GM19455 (cell line): ENCODE measurements around the gene CDKN2B-AS1.

Experiments used
- ATAC-seq: cut with Tn5 transposase; IDR thresholded peaks from one replicate; pipeline ENCODE4 v1.9.1; 2021; ENCODE audit not compliant: unreplicated experiment

CDKN2B-AS1 gene

DNA sequence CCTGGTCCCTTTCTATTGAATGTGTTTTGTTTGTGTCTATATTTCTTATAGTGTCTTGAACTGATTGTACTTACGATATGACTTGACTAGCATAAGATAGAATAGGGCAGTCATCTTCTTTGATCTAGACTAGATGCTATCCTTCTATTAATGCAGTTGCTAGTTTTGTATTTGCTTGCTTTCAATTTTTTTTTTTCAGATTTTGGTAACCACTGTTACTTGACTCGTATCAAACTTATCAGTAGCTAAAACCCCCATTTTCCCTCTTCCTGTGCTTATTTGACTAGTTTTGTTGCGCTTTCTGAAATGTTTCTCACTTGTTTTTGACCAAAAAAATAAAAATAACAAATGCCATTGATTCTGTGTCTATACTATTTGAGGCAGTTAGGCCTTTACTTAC, 83.5 kb downstream of the CDKN2B-AS1 start:
- ATAC-seq = no peak

DNA sequence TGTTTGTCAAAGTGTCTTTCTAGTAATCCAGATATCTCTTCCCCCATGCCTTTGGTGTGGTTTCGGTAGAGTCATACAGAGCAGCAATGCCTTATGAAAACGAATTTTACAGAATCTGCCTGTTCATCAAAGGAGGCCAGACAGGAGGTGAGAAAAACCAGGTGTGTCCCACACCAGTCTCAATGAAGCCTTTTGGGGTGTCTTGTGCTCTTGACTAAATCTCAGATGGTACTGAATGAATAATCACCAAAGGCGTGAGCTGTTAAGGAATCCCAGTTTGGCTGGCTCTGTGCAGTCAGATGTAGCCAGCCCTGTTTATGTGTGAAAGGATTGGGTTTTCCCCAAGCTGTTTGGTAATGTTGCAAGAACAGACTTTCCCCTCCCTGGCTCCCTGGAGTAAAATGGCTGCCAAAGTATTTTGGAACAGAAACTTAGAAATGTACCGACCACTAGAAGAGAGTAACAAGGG, 85.3 kb downstream of the CDKN2B-AS1 start:
- ATAC-seq = peak; percentile 76

DNA sequence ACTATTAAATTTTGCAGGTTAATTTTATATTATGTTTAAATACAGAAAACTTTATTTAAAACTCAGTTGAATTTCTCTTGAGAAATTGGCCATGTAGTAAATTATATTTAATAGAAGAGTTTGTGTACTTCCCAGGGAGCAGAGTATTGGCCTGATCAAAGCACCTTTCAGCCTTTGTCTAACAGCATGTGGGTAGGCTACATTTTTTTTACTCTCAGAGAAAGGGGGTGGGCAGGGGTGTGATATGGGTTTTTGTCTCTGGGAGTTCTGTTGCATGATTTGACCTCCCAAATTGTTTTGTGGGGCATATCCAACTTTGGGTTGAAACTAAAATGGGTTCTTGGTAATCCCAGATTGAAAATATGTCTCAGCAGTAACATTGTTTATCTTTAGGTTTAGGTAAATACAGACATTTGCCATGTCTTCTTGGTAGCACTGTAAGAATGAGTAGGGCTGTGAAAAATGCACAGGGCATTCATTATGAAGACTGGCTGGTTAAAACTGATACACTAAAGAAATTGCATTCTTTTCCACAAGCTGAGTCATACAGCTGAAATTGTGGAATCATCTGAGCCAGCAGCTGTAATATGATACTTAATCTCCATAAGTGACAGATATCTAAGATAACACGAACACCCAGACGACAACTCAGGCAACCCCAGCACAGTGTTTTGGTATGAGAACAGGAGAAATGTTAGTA, 89.9 kb downstream of the CDKN2B-AS1 start:
- no peak for ATAC-seq

- ATAC-seq = no peak
Measured at GRCh38 chr9:22088053-22088716, 93.6 kb downstream of the CDKN2B-AS1 start.

DNA sequence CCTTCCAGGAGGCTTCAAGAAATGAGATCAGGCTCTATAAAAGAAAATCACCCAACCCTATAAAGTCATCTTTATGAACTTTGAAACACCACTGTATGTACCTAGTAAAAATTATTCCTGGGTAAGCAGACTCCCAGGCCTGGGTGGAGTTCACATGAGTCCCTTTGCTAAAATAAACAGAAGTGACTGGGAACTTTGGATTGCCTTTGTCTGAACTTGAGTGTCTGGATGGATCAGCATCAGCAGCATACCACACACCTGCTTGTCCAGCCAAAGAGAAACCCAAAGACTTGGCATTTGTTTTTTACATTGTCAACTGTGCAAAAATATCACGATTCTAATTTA, 94.1 kb downstream of the CDKN2B-AS1 start:
- ATAC-seq = no peak

GRCh38 chr9:22097707-22098106, 103.1 kb downstream of the CDKN2B-AS1 start:
- no peak for ATAC-seq

DNA sequence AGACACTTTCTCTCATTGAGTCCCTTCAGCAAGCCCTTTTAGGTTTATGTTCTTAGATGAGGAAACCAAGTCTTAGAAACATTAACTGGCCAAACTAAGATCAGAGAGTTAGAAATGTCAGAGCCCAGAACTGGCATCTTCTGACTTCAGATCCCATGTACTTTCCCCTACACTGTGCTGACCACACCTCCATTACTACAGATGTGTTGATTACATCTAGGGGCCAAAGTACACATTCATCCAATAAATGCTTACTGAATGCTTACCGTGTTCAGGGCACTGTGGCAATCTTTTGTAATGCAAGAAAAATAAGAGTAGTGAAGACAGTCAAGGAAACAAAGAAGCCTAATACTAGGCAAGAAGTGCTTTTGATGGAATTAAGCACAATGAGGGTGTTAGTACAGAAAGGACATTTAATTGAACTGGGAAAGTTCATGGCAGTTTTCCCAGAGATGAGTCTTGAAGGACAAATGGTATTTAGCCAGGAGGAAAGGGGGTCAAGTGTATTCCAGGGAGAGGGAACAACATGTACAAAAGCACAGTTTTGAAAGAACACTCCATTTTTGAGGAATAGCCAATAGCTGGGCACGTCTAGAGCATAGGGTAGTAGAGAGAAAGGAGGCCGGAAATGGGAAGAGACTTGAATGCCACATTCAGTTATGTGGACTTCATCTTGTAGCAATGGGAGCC, 104.2 kb downstream of the CDKN2B-AS1 start:
- ATAC-seq = no peak

GRCh38 chr9:22100626-22101025, 106.0 kb downstream of the CDKN2B-AS1 start:
- no peak for ATAC-seq

DNA sequence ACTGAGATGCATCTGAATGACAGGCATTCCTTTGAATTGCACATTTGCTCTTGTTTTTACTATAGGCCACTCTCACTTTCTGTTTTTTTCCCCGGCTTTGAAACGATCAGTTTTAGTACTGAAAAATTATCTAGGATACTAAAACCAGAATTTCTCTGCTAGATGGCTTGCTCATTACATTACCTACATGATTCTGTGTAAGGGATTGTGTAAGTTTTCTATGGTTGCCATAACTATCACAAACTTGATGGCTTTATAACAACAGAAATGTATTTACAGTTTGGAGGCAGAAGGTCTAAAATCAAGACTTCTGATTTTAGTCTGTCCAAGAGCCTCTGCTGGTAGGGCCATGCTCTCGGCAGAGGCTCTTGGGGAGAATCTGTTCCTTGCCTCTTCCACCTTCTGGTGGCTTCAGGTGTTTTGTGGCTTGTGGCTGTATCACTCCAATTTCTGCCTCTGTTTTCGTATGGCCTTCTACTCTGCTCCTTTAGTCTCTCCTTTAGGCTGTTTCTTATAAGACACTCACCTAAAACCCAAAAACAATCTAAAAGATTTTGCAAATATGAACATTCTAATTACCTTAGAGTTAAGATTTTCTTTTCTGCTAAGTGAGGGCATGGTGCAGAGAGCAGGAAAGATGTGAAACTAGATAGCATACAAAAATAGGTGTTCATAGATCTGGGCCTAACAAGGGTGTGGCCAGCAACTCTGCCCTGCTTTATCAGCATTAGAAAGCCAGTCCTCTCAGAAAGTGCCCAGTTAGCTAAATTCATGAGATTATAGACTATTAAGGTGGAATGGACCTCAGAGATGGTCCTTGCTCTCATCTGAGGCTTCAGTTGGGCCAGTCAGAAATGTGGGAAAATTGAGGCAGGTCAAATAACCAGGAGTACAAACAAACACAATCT, 107.8 kb downstream of the CDKN2B-AS1 start:
- ATAC-seq = no peak

GRCh38 chr9:22103685-22104575, 109.3 kb downstream of the CDKN2B-AS1 start:
- no peak for ATAC-seq

GRCh38 chr9:22105005-22105722, 110.6 kb downstream of the CDKN2B-AS1 start:
- peak; percentile 98 for ATAC-seq

DNA sequence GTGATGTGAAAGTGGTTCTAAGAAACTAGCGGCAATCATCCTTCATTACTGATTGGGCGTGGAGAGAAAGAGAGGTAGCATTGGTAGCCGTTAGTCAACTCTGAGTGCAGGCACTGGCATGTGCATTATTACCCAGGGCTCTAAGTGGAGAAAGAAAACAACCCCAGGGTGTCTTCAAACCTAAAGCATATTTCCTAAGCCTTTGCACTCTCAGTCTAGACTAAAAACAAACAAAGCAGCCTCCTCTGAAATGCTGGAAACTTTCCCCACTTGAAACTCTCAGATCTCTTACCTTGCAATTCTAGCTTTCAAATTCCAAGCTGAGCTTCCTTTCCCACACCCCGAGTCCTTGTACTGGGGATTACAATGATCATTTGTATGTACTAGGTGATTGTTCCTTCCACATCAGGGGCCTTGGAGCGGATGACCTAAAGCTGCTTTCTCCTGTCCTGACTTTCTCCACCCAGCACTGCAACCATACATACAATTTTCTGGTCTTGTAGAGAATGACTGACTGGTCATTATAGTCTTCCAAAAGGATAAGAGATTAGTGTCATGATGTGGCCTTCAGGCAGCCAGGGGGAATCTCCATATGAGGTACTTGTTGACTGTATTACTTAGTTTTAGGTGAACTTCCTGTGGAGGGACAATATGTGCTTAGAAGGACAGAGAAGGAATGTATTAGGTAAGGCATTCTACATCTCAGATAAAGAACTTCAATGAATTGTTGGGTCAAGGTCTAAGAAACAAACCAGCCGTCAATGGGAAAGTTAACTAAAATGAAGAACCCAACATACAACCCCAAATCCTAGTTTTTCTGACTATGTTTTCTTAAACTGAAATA, 112.8 kb downstream of the CDKN2B-AS1 start:
- ATAC-seq = no peak

- ATAC-seq = no peak
Measured at GRCh38 chr9:22108581-22109370, 114.2 kb downstream of the CDKN2B-AS1 start.

DNA sequence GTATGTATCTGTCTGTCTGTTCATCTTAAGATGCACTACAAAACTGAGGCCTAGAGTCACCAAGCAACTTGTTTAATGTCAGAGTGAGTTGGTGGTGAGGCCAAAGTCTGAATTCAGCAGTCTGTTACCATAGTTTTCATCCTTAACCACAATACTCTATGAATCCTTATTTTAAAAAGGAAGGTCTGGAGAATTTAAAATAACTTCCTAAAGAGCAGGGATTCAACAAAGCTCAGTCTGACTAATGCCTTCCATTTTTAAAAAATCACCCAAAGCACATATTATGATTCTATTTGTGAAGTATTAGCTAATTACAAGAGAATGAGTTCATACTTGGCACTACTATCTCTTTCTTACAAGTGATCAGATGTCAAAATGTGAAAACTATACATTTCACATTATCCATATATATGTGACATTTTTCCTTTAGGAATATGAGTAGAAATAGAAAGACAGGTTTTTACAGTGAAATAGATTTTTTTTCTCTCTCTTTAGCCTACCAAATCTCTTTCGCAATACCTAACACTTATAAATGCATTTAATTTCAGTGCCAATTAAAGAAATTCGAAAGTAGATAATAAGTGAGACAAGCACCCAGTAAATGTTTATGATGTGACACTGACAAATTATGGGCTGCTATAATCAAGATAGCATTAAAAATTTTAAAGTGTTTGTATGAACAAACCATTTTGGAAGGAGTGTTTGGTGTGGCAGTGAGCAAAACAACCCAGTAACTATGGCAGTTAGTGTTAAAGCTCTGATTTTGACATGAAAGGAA, 116.8 kb downstream of the CDKN2B-AS1 start:
- no peak for ATAC-seq

- ATAC-seq = no peak
Measured at GRCh38 chr9:22111954-22112247, 117.3 kb downstream of the CDKN2B-AS1 start.

DNA sequence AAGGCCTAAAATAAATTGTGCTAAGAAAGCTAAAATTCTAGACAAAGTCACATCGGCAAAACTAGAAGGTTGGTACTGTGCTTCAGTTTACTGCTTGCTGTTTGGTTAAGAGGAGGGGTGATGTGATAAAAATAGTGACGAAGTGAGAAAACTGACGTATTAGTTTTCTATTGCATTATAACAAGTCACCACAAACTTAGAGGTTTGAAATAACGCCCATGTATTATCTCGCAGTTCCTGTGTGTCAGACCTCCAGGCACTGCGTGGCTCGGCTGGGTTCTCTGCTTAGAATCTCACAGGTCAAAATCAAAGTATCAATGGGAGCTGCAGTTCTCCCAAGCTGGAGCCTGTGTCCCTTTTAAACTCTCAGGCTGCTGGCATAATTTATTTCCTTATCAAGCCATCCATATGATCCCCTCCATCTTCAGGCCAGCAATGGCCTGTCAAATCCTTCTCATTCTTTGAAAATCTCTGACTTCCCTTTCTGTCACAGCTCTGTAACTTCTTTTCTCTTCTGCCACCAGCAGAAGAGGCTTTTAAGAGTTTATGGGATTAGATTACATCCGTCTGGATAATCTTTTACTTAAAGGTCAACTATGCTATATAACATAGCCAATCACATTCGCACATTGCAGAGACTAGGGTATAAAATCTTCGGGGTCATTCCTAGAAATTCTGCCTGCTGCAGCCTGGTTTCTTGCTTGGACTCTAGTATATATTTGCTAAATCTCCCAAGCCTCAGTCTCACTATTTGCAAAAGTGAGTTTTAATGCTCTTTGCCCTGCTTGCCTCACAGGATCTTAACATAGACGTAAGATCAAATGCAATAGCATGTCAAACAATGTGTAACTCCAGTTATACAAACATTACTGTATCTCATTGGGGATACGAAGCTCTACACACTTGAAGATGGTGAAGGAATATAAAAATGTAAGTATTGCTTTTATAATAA, 118.6 kb downstream of the CDKN2B-AS1 start:
- no peak for ATAC-seq
